HG02571 (cell line): ENCODE results near the gene EME2.

Source experiments
- ATAC-seq: cut with Tn5 transposase; IDR thresholded peaks from one replicate; pipeline ENCODE4 v1.9.1; 2021; ENCODE audit warnings: mild to moderate bottlenecking, moderate library complexity; ENCODE audit not compliant: unreplicated experiment

The EME2 gene

DNA sequence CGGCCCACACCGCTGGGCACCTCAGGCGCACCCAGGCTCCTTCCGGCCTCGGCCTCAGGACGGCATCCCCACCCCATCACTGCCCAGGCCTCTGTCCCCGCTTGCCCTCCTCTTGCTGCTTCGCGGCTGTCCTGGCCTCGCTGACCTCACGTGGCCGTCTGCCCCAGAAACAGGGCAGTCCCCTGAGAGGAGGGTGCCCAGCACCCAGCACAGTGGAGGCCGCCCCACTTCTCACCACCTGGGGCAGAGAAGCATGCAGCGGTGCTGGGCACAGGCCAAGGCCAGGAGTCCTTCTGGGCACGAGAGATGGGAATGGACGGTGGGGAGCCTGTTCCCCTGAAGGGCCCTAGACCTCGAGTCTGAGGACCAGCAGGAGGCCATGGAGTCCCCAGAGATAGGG, 45.1 kb downstream of the EME2 start:
- no peak for ATAC-seq

DNA sequence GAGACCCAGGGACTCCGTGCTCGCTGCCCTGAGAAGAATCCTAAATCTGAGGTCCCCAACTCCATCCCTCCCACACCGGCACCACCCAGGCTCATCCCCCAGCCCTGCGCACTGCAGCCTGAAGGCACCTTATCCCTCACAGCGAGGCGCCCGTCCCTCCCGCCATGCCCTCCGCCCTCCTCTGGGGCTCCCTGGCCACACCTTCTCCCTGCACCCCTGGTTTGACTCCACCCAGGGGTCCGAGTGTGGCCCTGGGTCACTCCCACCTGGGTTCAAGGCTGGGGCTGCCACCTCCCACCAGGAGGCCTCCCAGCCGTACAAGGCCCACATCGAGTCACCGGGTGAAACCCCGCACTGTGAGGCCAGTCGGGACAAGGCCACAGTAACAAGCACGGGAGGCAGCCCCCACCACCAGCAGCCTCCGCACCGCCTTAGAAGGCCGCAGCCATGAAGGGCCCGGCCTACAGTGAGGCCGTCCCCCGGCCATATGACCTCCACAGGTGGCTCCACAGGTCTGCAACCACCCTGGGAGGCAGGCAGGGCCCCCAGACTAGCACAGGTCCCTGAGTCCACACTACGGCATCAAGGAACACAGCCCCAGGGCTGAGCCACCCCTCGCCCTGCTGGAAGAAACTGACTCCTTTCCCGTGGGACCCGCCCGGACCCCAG, 45.7 kb downstream of the EME2 start:
- no peak for ATAC-seq

DNA sequence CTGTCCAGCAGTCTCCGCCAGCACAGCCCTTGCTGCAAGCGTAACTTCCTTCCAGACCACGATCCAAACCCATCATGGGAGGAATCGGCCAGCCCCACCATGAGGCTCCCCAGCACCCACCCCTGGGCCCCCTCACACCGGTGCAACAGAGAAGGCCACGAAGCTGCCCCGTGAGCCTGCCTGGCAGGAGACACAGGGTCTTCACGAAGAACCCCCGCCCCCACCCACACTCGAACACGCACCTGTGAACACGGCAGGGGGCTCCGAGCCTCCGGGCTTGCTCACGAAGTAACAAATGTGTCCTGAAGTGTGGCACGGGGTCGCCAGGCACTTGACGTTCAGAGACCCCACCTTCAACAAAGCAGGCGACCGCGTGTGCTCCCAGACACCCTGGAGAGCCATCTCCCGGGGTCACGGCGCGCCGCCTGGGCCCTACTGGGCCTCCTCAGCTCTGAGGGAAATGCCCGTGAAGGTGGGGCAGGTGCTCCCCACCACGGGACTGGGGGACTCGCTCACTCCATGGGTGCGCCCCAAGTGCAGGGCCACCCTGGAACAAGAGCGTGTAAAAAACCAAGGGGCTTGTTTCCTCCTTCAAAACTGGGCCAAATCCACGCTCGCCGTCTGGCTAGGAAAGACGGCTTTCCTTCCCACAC, 46.4 kb downstream of the EME2 start:
- no peak for ATAC-seq

DNA sequence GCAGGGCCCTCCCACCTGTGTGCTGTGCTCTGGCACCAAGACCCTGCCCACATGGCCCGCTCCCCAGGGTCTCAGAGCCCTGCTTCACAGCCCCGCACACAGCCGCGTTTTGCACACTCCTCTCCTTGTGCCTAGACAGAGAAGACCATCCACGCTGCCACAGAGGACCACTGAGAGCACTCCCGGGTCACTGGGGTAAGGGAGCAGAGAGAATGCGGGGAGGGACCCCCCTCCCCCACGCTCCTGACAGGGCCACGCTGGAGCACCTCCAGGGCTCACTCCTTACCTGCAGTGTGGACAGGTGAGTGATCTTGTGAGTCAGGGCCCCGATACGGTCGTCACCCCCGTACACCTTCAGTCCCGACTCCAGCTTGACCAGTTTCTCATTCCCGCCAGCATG, 47.0 kb downstream of the EME2 start:
- ATAC-seq: no peak

DNA sequence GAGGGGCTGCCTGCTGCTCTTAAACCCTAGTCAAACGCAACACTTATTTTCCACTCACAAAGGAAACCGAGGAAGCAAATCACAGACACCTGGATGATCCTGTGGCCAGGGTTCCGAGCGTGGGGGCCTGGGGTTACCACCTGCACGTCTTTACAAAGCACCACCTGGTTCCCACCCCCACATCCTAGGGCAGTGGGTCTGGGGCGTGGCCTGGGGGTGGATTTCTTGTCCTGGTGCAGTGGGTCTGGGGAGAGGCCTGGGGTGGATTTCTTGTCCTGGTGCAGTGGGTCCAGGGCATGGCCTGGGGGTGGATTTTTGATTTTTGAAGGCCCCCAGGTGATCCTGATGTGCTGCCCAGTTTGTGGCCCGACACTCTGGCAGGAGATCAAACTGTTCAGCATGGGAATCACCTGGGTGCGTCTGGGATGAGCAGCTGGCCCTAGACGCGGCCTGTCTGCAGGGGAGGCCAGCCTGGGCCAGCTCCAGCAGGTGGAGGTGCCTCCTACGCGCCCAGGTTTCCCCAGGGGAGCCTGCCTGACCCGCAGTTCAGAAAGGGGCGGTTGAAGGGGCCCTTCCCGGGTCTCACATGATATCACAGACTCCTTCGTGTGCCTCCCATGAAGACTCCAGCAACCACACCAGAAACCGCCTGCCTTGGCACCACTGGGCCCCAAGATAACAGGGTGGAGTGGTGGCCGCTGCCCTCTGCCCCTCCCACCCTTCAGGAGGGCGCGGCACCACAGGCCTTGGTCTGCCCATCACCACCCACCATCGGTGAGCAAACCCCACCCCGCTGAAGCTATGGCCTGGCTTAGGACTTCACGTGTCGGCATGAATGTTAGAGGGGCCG, 47.7 kb downstream of the EME2 start:
- no peak for ATAC-seq

DNA sequence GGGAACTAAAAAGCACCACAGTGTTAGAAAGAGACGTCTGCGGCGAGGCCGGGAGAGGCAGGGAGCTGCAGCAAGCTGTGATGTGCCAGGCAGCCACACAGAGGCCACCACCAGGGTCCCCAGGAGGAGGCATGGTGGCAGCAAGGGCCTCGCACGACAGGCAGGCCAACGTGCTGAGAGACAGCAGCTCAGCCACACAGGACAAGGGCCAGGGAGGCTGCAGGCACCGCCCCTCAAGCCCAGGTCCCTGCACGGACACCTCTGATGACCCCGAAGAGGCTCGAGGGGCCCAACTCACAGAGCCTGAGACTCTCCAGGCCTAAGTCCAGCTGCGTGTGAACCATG, 48.3 kb downstream of the EME2 start:
- no peak for ATAC-seq

DNA sequence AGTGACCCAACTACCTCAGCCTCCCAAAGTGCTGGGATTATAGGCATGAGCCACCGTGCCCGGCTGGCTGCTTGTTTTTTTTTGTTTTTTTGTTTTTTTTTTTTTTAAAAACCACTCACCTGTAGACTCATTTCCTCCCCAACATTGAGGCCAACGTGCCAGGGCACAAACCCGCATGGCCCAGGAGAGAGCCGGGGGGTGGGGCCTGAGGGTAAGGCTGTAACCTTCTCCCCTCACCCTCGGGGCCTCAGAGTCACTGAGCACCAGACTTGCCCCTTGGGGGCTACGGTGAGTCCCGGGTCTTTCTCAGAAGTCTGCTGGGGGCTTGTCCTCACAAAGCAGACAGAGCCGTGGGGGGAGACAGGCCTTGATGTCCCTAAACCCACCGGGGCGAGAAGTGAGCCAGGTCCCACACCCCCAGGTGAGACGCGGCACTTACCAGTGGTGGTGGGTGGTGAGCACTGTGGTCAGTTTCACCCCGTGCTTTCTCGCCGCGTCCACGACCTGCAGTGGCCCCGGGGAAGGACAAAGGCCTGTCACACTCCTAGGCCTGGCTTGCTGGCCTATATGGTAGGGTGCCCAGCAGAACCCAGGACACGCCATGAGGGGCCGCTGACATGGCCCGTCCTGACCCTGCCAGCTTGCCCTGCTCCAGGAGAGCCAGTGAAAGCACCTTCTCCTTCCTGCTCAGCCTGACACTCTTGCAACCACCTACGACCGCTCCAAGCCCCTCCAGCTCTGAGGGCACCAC, 49.4 kb downstream of the EME2 start:
- no peak for ATAC-seq

DNA sequence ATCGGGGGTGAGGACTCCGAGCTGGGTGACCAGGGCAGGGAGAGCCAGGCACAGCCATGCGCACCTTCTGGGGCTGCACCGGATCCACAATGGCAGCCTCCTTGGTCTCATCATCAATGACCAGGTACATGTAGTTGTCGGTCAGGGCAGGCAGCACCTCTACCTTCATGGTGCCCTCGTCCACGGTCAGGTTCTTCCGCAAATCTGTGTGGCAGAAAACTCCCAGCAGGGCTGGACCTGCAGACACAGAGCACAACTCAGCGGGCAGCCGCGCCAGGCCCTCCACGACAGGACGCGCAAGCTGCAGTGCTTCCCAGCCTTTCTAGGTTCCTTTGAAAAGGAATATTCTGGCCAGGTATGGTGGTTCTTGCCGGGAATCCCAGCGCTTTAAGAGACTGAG, 50.2 kb downstream of the EME2 start:
- no peak for ATAC-seq

DNA sequence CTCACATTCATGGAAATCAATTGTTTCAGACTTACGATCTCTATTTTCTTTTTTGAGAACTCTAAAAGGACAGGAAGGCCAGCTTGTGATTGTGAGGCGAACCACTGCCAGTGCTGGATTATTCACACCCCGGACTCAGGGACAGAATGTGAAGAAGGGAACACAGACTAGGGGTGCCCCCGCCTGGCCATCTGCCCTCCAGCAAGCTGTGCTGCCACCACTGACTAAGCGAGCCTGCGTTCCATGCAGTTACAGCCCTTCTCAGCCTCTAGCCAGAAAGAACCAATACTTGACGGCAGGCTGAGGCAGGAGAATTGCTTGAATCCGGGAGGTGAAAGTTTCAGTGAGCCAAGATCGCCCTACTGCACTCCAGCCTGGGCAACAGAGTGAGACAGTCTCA, 51.2 kb downstream of the EME2 start:
- no peak for ATAC-seq

DNA sequence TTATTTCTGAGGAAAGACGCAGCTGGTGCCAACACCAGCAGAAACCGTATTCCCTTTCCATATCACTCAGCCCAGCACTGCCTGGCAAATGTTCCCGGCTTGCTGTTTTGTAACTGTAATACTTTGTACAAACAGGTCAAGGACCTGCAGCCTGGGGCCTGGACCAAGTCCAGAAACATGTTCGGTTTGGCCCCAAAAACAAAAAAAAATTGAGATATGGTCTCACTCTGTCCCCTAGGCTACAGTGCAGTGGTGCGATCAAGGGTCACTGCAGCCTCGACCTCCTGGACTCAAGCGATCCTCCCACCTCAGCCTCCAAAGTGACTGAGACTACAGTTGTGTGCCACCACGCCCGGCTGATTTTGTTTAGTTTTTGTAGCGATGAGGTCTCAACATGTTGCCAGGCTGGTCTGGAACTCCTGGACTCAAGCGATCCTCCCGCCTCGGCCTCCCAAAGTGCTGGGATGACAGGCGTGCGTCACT, 52.8 kb downstream of the EME2 start:
- no peak for ATAC-seq
